ENCODE measurements around the gene SLIT3. TPM values are rescaled to one million over a fixed set of nuclear protein-coding genes. Genes with fewer than 3 reads are reported as not detected.

Gene SLIT3
- total and polyA plus RNA-seq, 9 of the 15 experiments (the other 6 are each of a cell fraction or from before 2014, with no cell fraction given): 0.01 to 0.04 TPM; not detected in 7

DNA sequence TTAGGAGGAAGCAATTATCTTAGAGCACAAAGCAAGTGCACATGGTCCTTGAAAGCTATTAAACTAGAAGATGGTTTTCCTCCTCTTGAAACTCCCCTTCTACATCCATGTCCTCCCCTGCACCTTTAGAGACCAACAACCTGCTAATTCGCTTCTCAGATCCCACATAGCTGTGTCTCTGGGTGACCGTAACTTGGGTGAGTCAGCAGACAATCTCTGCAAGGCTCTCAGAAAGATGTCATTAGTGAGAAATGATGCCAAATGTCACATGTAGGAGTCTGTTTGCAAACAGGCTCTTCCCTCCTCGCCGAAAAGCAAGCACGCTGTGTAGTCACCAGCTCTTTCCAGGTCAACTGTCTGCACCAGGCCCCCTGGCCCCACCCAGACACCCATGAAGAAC is 291.8 kb downstream of the SLIT3 start (continued):
- no peak for TF ChIP-seq MBD2 (IDR thresholded peaks at IDR 0.05; ENCODE audit: borderline replicate concordance, low read depth)

DNA sequence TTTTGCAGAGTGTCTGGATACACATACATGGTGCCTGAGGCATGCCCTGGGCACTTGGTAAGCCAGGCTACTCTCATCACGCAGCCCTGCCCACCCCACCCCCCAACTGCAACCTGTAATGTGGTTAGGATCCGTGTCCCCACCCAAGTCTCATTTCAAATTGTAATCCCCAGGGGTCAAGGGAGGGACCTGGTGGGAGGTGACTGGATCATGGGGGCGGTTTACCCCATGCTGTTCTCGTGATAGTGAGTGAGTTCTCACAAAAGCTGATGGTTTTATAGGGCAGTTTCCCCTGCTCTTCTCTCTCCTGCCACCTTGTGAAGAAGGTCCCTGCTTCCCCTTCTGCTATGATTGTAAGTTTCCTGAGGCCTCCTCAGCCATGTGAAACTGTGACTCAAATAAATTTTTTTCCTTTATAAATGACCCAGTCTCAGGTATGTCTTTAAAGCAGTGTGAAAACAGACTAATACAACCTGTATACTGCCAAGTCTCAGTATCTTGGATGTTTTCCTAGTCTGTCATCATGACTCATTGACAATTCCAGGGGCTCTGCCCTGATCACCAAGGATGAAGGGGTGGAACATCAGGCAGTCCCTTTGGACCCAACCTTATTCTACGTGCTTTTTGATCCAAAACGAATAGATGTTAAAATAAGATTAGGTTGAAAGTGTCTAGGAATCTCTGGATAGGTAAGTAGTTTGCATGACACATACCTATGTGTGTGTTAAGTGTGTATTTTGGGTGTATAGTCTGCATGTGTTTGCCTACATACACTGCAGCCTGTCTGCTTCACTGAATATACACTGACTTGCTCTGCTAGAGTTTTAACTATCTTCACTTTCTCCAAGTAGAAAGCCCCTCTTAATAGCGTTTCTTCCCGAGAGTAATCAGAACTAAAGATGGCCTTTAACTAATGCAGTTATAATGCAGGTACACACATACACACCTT is 293.8 kb downstream of the SLIT3 start:
- Histone ChIP-seq H3K4me1 (replicated peaks in 1 of 2; ENCODE audit: control insufficient read depth in 2 of 2, insufficient read depth in 2 of 2, low read length in 2 of 2) (no peaks in the 10 kb centered on the region), H3K79me2 (ENCODE audit: control insufficient read depth, insufficient read depth, low read length) (no peaks in the 10 kb centered on the region), H3K4me2 (ENCODE audit: insufficient read depth, low read length) (no peak overlapping the region), H3K9me3 (replicated peaks; ENCODE audit: control insufficient read depth, insufficient read depth, low read depth, low read length) (no peaks in the 10 kb centered on the region), H3K27me3 (ENCODE audit: control insufficient read depth in 2 of 2, insufficient read depth in 2 of 2, low read length in 2 of 2) (peaks cover 0 to 12% of the 10 kb centered on the region in 2 experiments; a peak in 2 of 5 replicates), H3K27ac (ENCODE audit: extremely low read depth, low read depth, low read length) (no peak overlapping the region), H3K4me3 (no peak overlapping the region), H2AFZ (ENCODE audit: low read depth, low read length) (no peak overlapping the region), H4K20me1 (replicated peaks; ENCODE audit: control insufficient read depth, insufficient read depth, low read length) (no peaks in the 10 kb centered on the region), H3K9me1 (ENCODE audit: control insufficient read depth, insufficient read depth, low read length) (no peaks in the 10 kb centered on the region), H3K36me3 (ENCODE audit: control insufficient read depth, insufficient read depth, low read length) (no peaks in the 10 kb centered on the region), H3K9ac (ENCODE audit: insufficient read depth in 1 of 2, low read depth in 2 of 2, low read length in 2 of 2) (no peak overlapping the region)
- in situ Hi-C loops (cut with MboI): no loop called here
- ChIA-PET CTCF (ENCODE audit: low intra/inter-chr PET ratio) (no interaction called here), POLR2A (interaction anchor here (1.2 kb wide), 1 partner anchor 20 kb away, joined by 3 read pairs; no protein-coding TSS in a partner anchor)
- FAIRE-seq (no peak), ATAC-seq (no peak), DNase-seq (ENCODE audit: extremely low read depth in 1 of 4, low spot score in 3 of 4) (no peak)
- TF ChIP-seq HDAC2 (IDR thresholded peaks at IDR 0.05): no peak
- TF ChIP-seq, protein P1, sequence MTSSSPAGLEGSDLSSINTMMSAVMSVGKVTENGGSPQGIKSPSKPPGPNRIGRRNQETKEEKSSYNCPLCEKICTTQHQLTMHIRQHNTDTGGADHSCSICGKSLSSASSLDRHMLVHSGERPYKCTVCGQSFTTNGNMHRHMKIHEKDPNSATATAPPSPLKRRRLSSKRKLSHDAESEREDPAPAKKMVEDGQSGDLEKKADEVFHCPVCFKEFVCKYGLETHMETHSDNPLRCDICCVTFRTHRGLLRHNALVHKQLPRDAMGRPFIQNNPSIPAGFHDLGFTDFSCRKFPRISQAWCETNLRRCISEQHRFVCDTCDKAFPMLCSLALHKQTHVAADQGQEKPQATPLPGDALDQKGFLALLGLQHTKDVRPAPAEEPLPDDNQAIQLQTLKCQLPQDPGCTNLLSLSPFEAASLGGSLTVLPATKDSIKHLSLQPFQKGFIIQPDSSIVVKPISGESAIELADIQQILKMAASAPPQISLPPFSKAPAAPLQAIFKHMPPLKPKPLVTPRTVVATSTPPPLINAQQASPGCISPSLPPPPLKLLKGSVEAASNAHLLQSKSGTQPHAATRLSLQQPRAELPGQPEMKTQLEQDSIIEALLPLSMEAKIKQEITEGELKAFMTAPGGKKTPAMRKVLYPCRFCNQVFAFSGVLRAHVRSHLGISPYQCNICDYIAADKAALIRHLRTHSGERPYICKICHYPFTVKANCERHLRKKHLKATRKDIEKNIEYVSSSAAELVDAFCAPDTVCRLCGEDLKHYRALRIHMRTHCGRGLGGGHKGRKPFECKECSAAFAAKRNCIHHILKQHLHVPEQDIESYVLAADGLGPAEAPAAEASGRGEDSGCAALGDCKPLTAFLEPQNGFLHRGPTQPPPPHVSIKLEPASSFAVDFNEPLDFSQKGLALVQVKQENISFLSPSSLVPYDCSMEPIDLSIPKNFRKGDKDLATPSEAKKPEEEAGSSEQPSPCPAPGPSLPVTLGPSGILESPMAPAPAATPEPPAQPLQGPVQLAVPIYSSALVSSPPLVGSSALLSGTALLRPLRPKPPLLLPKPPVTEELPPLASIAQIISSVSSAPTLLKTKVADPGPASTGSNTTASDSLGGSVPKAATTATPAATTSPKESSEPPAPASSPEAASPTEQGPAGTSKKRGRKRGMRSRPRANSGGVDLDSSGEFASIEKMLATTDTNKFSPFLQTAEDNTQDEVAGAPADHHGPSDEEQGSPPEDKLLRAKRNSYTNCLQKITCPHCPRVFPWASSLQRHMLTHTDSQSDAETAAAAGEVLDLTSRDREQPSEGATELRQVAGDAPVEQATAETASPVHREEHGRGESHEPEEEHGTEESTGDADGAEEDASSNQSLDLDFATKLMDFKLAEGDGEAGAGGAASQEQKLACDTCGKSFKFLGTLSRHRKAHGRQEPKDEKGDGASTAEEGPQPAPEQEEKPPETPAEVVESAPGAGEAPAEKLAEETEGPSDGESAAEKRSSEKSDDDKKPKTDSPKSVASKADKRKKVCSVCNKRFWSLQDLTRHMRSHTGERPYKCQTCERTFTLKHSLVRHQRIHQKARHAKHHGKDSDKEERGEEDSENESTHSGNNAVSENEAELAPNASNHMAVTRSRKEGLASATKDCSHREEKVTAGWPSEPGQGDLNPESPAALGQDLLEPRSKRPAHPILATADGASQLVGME (CRISPR knock-in tag; IDR thresholded peaks at IDR 0.05): no peak
- TF ChIP-seq SNRNP70 (optimal IDR thresholded peaks at IDR 0.05; ENCODE audit: low read depth, low read length): no peak
- TF ChIP-seq PCBP1 (IDR thresholded peaks at IDR 0.05; ENCODE audit: low read depth, low read length, poor library complexity, severe bottlenecking): no peak
- TF ChIP-seq NR1H2 (CRISPR knock-in tag; IDR thresholded peaks at IDR 0.05): no peak
- TF ChIP-seq, protein P2, sequence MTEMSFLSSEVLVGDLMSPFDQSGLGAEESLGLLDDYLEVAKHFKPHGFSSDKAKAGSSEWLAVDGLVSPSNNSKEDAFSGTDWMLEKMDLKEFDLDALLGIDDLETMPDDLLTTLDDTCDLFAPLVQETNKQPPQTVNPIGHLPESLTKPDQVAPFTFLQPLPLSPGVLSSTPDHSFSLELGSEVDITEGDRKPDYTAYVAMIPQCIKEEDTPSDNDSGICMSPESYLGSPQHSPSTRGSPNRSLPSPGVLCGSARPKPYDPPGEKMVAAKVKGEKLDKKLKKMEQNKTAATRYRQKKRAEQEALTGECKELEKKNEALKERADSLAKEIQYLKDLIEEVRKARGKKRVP (CRISPR knock-in tag; IDR thresholded peaks at IDR 0.05): no peak
- 0% methylated on average over 7 of the region's 8 CpGs for WGBS (ENCODE audit: insufficient coverage, low coverage, missing lambda C conversion rate)
- intact Hi-C loops (cut with micrococcal nuclease): no loop called here
- BruUV-seq (replicated peaks): no TSS peak
